Thyroid gland (tissue), 4 donors: ENCODE results near the gene WDR73.

Source experiments
- CTCF ChIP-seq, 6 experiments: fragments of 200-600 bp in 3 of 6; fragments of 450-650 bp in 3 of 6; sonication (generic) in 3 of 6; IDR thresholded peaks; one replicate each; pipeline ENCODE4 v1.5.1; 2016 to 2019; ENCODE audit warnings: antibody characterized with exemption in 6 of 6, mild to moderate bottlenecking in 2 of 6, inconsistent platforms in 1 of 6, moderate library complexity in 1 of 6
- POLR2A ChIP-seq, 2 donors: fragments of 450-650 bp; IDR thresholded peaks; one replicate each; pipeline ENCODE4 v1.6.1; 2017; ENCODE audit warnings: antibody characterized with exemption in 2 of 2, mild to moderate bottlenecking in 2 of 2, moderate library complexity in 1 of 2

- no peak for TF ChIP-seq POLR2A (IDR thresholded peaks at IDR 0.05)
- no peak for TF ChIP-seq CTCF (IDR thresholded peaks at IDR 0.05)
Observed at GRCh38 chr15:84697236-84697990, 43.3 kb upstream of the WDR73 start.
